SK-N-SH (cell line): ENCODE measurements around the gene ARTN. TPM values are rescaled to one million over a fixed set of nuclear protein-coding genes. Genes with fewer than 3 reads are reported as not detected.

Experiments used
- CTCF ChIA-PET: fragments of 300-600, 350-600 bp; formaldehyde crosslinking; extraction: SDS; loops from one replicate; lab custom pipeline; 2021; lab: Yijun Ruan, JAX
- POLR2A ChIA-PET: fragments of 350-600 bp; sonication (Branson Sonifier 250); formaldehyde crosslinking; extraction: SDS; loops from one replicate; lab custom pipeline; 2020; ENCODE audit warnings: antibody characterized with exemption, inconsistent platforms; lab: Yijun Ruan, JAX
- DNase-seq: peaks from one replicate; pipeline ENCODE4 v3.0.0; 2012
- H2AFZ ChIP-seq: fragments of 200-600 bp; sonication (generic); 2 replicates; pipeline ENCODE4 v1.8.1; 2016; ENCODE audit warnings: antibody characterized with exemption, mild to moderate bottlenecking, low read depth
- H3F3A ChIP-seq: fragments of 200-600 bp; sonication (generic); replicated peaks from 2 replicates; pipeline ENCODE3; 2016; ENCODE audit warnings: antibody characterized with exemption, mild to moderate bottlenecking; ENCODE audit not compliant: insufficient read depth
- H3K27ac ChIP-seq, 2 experiments: fragments of 200-500 bp in 1 of 2; fragments of 200-600 bp in 1 of 2; sonication (Bioruptor generic) in 1 of 2; sonication (generic), shearing (Covaris generic) in 1 of 2; 2 replicates each; pipeline versions ENCODE4 v1.5.1 to v1.6.1; 2014 to 2016; ENCODE audit warnings: low read depth in 2 of 2, inconsistent platforms in 1 of 2, low read length in 1 of 2, mild to moderate bottlenecking in 1 of 2, mixed read lengths in 1 of 2
- H3K27me3 ChIP-seq: fragments of 200-600 bp; sonication (generic), shearing (Covaris generic); 2 replicates; pipeline ENCODE4 v1.6.1; 2016; ENCODE audit warnings: mixed run types; ENCODE audit not compliant: insufficient read depth
- H3K36me3 ChIP-seq, 2 experiments: fragments of 200-500 bp in 1 of 2; fragments of 200-600 bp in 1 of 2; sonication (Bioruptor generic) in 1 of 2; sonication (generic) in 1 of 2; replicated peaks in 1 of 2; 2 replicates each; pipeline versions ENCODE3 to v1.5.1; 2014 to 2016; ENCODE audit warnings: low read length in 1 of 2, mild to moderate bottlenecking in 1 of 2; ENCODE audit not compliant: insufficient read depth in 2 of 2, control insufficient read depth in 1 of 2
- H3K4me1 ChIP-seq, 2 experiments: fragments of 200-500 bp in 1 of 2; fragments of 200-600 bp in 1 of 2; sonication (Bioruptor generic) in 1 of 2; sonication (generic), shearing (Covaris generic) in 1 of 2; 2 replicates each; pipeline versions ENCODE4 v1.5.1 to v1.6.1; 2014 to 2016; ENCODE audit warnings: low read depth in 1 of 2, low read length in 1 of 2, mixed run types in 1 of 2; ENCODE audit not compliant: insufficient read depth in 2 of 2, control insufficient read depth in 1 of 2
- H3K4me2 ChIP-seq: fragments of 200-600 bp; sonication (generic), shearing (Covaris generic); 2 replicates; pipeline ENCODE4 v1.6.1; 2017; ENCODE audit warnings: mixed run types
- H3K4me3 ChIP-seq, 2 experiments: fragments of 200-500 bp in 1 of 2; fragments of 200-600 bp in 1 of 2; sonication (Bioruptor generic) in 1 of 2; sonication (generic), shearing (Covaris generic) in 1 of 2; 2 replicates each; pipeline versions ENCODE4 v1.5.1 to v1.8.1; 2014 to 2016; ENCODE audit warnings: low read depth in 2 of 2, inconsistent platforms in 1 of 2, low read length in 1 of 2, mild to moderate bottlenecking in 1 of 2, mixed read lengths in 1 of 2, moderate library complexity in 1 of 2
- H3K79me2 ChIP-seq: fragments of 200-600 bp; sonication (generic); 2 replicates; pipeline ENCODE4 v1.8.1; 2017; ENCODE audit warnings: mild to moderate bottlenecking; ENCODE audit not compliant: insufficient read depth
- H3K9ac ChIP-seq: fragments of 200-600 bp; sonication (generic); 2 replicates; pipeline ENCODE4 v1.6.1; 2017; ENCODE audit warnings: mixed run types
- H3K9me2 ChIP-seq: fragments of 200-600 bp; sonication (generic); 2 replicates; pipeline ENCODE4 v1.6.1; 2017; ENCODE audit warnings: mixed run types
- H3K9me3 ChIP-seq: fragments of 200-600 bp; sonication (generic); 2 replicates; pipeline ENCODE4 v1.6.1; 2017; ENCODE audit warnings: mixed run types, mild to moderate bottlenecking, moderate library complexity
- H4K20me1 ChIP-seq: fragments of 200-600 bp; sonication (generic); 2 replicates; pipeline ENCODE4 v1.6.1; 2017; ENCODE audit warnings: mild to moderate bottlenecking, mixed run types; ENCODE audit not compliant: insufficient read depth
- EZH2phosphoT487 ChIP-seq: fragments of 200-600 bp; sonication (generic); IDR thresholded peaks from 2 replicates; pipeline ENCODE4 v1.6.1; 2017; ENCODE audit warnings: low read depth, mixed run types, mild to moderate bottlenecking, antibody characterized with exemption, moderate library complexity, borderline replicate concordance
- FOXJ3 ChIP-seq: sonication (generic); formaldehyde crosslinking; IDR thresholded peaks from 2 replicates; pipeline ENCODE4 v1.5.1; 2020; ENCODE audit warnings: mild to moderate bottlenecking, missing genetic modification reagents
- GABPA ChIP-seq: IDR thresholded peaks from 2 replicates; pipeline ENCODE4 v1.4.0; 2012; ENCODE audit warnings: low read depth, mild to moderate bottlenecking
- NFIC ChIP-seq: IDR thresholded peaks from 2 replicates; pipeline ENCODE4 v1.4.0; 2012; ENCODE audit warnings: borderline replicate concordance
- NRF1 ChIP-seq: IDR thresholded peaks from 2 replicates; pipeline ENCODE4 v1.6.1; 2012; ENCODE audit warnings: low read depth, mild to moderate bottlenecking, low read length
- RAD21 ChIP-seq: IDR thresholded peaks from 2 replicates; pipeline ENCODE4 v1.6.1; 2012; ENCODE audit warnings: mild to moderate bottlenecking, low read length
- RXRA ChIP-seq: IDR thresholded peaks from 2 replicates; pipeline ENCODE4 v1.4.0; 2012; ENCODE audit warnings: low read depth, mild to moderate bottlenecking, borderline replicate concordance
- SIN3A ChIP-seq: IDR thresholded peaks from 2 replicates; pipeline ENCODE4 v1.6.1; 2012; ENCODE audit warnings: low read depth, mild to moderate bottlenecking, low read length, moderate library complexity, borderline replicate concordance
- SMC3 ChIP-seq: IDR thresholded peaks from 2 replicates; pipeline ENCODE4 v1.6.1; 2012; ENCODE audit warnings: low read depth, low read length, improper control_type of control experiment
- TCF12 ChIP-seq: IDR thresholded peaks from 2 replicates; pipeline ENCODE4 v1.4.0; 2012
- TEAD4 ChIP-seq: IDR thresholded peaks from 2 replicates; pipeline ENCODE4 v1.4.0; 2012; ENCODE audit warnings: mild to moderate bottlenecking, borderline replicate concordance; ENCODE audit not compliant: insufficient read depth
- WGBS: methylation state at CpG from one replicate; pipeline ENCODE4 v1.1.6; 2017; ENCODE audit warnings: low lambda C conversion rate; 5-methylcytosine and 5-hydroxymethylcytosine counted together
- polyA plus RNA-seq, 3 experiments: library from polyadenylated mRNA; depleted of rRNA; stranded (reverse); fragments of >200 nt; gene quantifications; 2 replicates each; pipeline ENCODE4 v1.2.3, GENCODE V29; 2012
- TF ChIP-seq, protein P1 (sequence below): IDR thresholded peaks from 2 replicates; pipeline ENCODE4 v1.4.0; 2012; ENCODE audit warnings: low read depth
- TF ChIP-seq, protein P2 (sequence below): fragments of 150-350 bp; IDR thresholded peaks from 2 replicates; pipeline ENCODE4 v1.6.1; 2016; ENCODE audit warnings: mild to moderate bottlenecking, low read depth, low read length
- TF ChIP-seq, protein P3 (sequence below): fragments of 200-600 bp; sonication (generic); IDR thresholded peaks from 2 replicates; pipeline ENCODE4 v1.6.1; 2017; ENCODE audit warnings: antibody characterized with exemption, mild to moderate bottlenecking, moderate library complexity

ARTN gene
- polyA plus RNA-seq, 1 of the 3 experiments (the other 2 are of a cell fraction) = 0.69 TPM

DNA sequence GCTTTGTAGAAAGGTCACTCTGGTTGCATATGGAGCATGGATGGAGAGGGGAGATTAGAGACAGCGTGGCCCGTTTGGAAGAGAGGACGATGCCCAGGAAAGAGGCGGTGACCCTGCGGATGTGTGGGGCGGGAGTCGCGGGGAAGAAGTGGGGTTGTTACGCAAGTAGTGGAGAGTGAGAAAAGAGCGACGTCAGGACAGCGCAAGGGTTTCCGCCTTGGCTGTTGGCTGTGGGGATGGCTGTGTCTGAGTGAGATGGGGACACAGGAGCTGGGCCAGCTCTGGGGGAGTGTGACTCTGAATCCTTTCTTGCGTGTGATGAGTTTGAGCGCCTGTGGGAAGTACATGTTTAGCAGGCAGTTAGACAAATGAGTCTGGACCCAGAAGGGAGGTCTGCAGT lies 49.2 kb downstream of the ARTN start:
- TF ChIP-seq NFIC = no peak
- no peak for TF ChIP-seq NRF1
- TF ChIP-seq EZH2phosphoT487 = no peak
- TF ChIP-seq TEAD4 = no peak
- TF ChIP-seq SIN3A = no peak
- no peak for TF ChIP-seq GABPA
- no peak for TF ChIP-seq FOXJ3
- TF ChIP-seq, protein P1, sequence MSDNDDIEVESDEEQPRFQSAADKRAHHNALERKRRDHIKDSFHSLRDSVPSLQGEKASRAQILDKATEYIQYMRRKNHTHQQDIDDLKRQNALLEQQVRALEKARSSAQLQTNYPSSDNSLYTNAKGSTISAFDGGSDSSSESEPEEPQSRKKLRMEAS = no peak
- TF ChIP-seq RAD21 = no peak
- TF ChIP-seq RXRA = no peak
- TF ChIP-seq, protein P2, sequence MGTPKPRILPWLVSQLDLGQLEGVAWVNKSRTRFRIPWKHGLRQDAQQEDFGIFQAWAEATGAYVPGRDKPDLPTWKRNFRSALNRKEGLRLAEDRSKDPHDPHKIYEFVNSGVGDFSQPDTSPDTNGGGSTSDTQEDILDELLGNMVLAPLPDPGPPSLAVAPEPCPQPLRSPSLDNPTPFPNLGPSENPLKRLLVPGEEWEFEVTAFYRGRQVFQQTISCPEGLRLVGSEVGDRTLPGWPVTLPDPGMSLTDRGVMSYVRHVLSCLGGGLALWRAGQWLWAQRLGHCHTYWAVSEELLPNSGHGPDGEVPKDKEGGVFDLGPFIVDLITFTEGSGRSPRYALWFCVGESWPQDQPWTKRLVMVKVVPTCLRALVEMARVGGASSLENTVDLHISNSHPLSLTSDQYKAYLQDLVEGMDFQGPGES = no peak
- TF ChIP-seq, protein P3, sequence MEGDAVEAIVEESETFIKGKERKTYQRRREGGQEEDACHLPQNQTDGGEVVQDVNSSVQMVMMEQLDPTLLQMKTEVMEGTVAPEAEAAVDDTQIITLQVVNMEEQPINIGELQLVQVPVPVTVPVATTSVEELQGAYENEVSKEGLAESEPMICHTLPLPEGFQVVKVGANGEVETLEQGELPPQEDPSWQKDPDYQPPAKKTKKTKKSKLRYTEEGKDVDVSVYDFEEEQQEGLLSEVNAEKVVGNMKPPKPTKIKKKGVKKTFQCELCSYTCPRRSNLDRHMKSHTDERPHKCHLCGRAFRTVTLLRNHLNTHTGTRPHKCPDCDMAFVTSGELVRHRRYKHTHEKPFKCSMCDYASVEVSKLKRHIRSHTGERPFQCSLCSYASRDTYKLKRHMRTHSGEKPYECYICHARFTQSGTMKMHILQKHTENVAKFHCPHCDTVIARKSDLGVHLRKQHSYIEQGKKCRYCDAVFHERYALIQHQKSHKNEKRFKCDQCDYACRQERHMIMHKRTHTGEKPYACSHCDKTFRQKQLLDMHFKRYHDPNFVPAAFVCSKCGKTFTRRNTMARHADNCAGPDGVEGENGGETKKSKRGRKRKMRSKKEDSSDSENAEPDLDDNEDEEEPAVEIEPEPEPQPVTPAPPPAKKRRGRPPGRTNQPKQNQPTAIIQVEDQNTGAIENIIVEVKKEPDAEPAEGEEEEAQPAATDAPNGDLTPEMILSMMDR = no peak
- TF ChIP-seq, all 33 proteins: peak for 0
- H3K4me2 ChIP-seq = no peak overlapping the region
- no peaks in the 10 kb centered on the region for H3K27me3 ChIP-seq
- peaks cover 9 to 23% of the 10 kb centered on the region in 2 experiments for H3K36me3 ChIP-seq
- H3K9me3 ChIP-seq = no peaks in the 10 kb centered on the region
- no peak overlapping the region for H3K9ac ChIP-seq
- no peaks in the 10 kb centered on the region for H3K9me2 ChIP-seq
- peaks cover 47% of the 10 kb centered on the region for H3K79me2 ChIP-seq
- H2AFZ ChIP-seq = no peak overlapping the region
- DNase-seq = no peak
- H3K27ac ChIP-seq = no peak overlapping the region
- WGBS = 96% methylated on average over 15 of the region's 15 CpGs
- CTCF ChIA-PET = interaction anchor here (2.1 kb wide), 1 partner anchor 12 kb away, joined by 5 read pairs; no protein-coding TSS in a partner anchor
- peaks cover 10% of the 10 kb centered on the region for H4K20me1 ChIP-seq
- POLR2A ChIA-PET = no interaction called here
- peaks cover 0 to 24% of the 10 kb centered on the region in 2 experiments; a peak in 1 of 4 replicates for H3K4me1 ChIP-seq
- H3F3A ChIP-seq = no peaks in the 10 kb centered on the region
- H3K4me3 ChIP-seq = no peak overlapping the region

DNA sequence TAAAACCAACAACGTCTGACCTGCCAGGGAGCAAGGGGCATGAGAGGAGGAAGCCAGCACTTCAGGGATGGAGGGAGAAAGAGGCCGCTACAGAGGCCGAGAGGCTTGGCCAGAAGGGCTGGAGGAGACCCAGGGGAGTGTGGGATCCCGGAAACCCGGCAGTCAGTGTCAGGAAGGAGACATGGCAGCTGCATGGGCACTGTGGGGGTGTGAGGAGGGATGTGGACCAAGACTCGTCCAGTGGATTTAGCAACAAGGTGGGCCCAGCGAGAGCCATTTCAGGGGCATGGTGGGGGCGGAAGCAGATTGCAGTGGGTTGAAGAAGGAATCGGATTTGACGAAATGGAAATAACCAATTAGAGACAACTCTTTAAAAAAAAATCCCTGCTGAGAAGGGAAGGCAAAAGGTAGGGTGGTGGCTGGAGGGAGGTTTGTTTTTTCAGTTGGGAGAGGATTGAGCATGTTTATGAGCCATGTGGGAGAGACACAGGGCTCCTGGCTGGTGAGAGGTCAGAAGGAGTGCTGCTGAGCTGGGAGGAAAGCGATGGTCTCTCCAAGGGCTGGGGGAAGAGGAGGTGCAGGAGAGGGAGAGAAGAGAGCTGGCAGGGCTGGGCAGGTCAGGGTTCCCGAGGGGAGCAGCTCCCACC lies 49.8 kb downstream of the ARTN start:
- POLR2A ChIA-PET = interaction anchor here (0.6 kb wide), 1 partner anchor 694 kb away, joined by 5 read pairs; no protein-coding TSS in a partner anchor
- Histone ChIP-seq H4K20me1 (peaks cover 10% of the 10 kb centered on the region), H3K27me3 (no peaks in the 10 kb centered on the region), H3F3A (no peaks in the 10 kb centered on the region), H3K27ac (no peak overlapping the region), H3K9me2 (no peaks in the 10 kb centered on the region), H3K36me3 (peaks cover 4 to 21% of the 10 kb centered on the region in 2 experiments), H3K4me1 (peaks cover 0 to 19% of the 10 kb centered on the region in 2 experiments; a peak in 1 of 4 replicates), H3K9ac (no peak overlapping the region), H3K4me2 (no peak overlapping the region), H2AFZ (no peak overlapping the region), H3K4me3 (no peak overlapping the region), H3K9me3 (no peaks in the 10 kb centered on the region), H3K79me2 (peaks cover 42% of the 10 kb centered on the region)
- 92% methylated on average over 12 of the region's 12 CpGs for WGBS
- no peak for DNase-seq
- TF ChIP-seq SMC3 = no peak
- no peak for TF ChIP-seq TEAD4
- TF ChIP-seq TCF12 = no peak
- CTCF ChIA-PET = interaction anchor here (1.1 to 2.1 kb wide), 4 partner anchors 11 to 53 kb away, joined by 4 to 5 read pairs (median 4); no protein-coding TSS in a partner anchor
